HG03520 (cell line): Measurements from ENCODE around the gene MROH2A.

ENCODE experiments used
- ATAC-seq: cut with Tn5 transposase; IDR thresholded peaks from one replicate; pipeline ENCODE4 v1.9.1; 2021; ENCODE audit warnings: mild to moderate bottlenecking, moderate library complexity; ENCODE audit not compliant: unreplicated experiment

Gene MROH2A

DNA sequence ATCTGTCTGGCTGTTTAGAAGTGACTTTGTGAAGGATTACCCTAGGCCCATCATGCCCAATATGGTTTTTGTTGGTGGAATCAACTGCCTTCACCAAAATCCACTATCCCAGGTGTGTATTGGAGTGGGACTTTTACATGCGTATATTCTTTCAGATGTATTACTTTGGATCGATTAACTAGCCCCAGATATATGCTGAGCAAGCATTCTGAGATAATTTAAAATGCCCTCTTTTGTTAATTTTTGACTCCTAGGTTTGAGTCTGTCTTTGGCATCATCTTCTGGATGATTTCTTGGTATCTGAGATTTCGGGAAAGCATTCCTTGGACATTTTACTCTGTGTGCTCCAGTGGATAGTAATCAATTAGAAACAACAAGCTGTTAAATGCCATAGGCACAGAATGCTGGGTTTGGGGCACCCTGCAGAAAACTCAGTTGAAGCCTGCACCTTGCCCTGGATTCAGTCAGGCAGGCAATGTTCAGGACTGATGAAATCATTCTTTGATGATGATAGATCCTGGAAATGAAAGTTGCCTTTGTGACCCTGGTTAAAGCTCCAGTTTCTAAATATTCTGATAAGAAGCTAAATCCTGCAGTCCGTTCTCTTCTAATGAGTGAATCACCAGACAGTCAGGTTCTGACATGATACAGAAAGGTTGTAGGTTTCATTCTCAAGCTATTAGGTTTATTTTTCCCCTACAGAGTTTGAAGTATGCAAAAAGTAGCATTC is 16.9 kb upstream of the MROH2A start:
- no peak for ATAC-seq

DNA sequence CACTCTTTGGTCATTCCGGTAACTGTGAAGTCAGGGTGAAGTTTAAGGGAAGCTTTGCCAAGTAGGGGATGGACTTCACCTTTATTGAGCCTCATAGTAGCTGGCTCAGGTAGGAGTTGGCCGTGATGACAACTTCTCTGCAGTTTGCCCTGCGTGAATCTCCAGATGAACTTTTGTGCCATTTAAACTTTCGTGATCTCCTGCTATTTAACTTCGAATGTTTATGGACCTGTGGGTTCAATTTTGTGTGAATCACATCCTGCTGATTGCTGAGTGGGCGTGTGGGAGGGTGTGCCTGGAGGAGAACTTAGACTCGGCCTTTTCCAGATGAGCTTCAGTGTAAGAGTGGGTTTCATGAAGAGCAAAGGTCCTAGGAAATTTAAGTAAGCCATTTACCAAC is 13.9 kb upstream of the MROH2A start:
- no peak for ATAC-seq

- ATAC-seq = no peak
Observed at GRCh38 chr2:233764761-233765160, 13.4 kb upstream of the MROH2A start.

DNA sequence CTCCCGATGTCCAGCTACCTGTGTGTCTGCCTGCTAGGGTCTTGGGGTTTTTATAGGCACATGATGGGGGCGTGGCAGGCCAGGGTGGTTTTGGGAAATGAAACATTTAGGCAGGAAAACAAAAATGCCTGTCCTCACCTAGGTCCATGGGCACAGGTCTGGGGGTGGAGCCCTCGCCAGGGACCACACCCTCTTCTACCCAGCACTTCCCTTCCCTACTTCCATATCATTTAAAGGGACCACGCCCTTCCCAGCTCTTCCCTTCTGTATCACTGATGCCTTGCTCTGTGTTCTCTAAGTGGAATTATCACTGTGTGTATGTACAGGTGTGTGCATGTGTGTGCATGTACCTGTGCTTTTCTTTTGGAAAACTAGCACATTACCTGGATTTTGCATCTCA is 11.7 kb upstream of the MROH2A start:
- no peak for ATAC-seq

DNA sequence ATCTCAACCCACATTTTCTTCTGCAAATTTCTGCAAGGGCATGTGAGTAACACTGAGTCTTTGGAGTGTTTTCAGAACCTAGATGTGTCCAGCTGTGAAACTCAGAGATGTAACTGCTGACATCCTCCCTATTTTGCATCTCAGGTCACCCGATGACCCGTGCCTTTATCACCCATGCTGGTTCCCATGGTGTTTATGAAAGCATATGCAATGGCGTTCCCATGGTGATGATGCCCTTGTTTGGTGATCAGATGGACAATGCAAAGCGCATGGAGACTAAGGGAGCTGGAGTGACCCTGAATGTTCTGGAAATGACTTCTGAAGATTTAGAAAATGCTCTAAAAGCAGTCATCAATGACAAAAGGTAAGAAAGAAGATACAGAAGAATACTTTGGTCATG is 10.1 kb upstream of the MROH2A start:
- no peak for ATAC-seq

GRCh38 chr2:233769260-233769659 is 8.9 kb upstream of the MROH2A start:
- no peak for ATAC-seq

DNA sequence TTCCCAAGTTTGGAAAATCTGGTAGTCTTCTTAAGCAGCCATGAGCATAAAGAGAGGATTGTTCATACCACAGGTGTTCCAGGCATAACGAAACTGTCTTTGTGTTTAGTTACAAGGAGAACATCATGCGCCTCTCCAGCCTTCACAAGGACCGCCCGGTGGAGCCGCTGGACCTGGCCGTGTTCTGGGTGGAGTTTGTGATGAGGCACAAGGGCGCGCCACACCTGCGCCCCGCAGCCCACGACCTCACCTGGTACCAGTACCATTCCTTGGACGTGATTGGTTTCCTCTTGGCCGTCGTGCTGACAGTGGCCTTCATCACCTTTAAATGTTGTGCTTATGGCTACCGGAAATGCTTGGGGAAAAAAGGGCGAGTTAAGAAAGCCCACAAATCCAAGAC is 6.0 kb upstream of the MROH2A start:
- ATAC-seq = no peak

DNA sequence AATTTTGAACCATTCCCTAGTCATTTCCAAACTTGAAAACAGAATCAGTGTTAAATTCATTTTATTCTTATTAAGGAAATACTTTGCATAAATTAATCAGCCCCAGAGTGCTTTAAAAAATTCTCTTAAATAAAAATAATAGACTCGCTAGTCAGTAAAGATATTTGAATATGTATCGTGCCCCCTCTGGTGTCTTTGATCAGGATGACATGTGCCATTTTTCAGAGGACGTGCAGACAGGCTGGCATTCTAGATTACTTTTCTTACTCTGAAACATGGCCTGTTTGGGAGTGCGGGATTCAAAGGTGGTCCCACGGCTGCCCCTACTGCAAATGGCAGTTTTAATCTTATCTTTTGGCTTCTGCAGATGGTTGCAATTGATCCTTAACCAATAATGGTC is 5.5 kb upstream of the MROH2A start:
- no peak for ATAC-seq

DNA sequence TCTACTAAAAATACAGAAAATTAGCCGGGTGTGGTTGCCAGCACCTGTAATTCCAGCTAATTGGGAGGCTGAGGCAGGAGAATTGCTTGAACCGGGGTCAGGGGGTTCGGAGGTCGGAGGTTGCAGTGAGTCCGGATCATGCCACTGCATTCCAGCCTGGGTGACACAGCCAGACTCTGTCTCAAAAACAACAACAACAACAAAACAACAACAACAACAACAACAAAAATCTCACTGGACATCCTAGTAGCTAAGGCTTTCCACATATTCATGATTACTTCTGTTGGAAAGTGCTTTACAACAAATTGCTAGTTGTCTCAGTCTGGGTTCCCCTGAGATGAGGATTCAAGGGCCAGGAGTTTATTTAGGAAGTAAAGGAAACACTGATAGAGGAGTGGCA is 4.3 kb upstream of the MROH2A start:
- ATAC-seq = no peak

GRCh38 chr2:233775414-233775813 is 2.7 kb upstream of the MROH2A start:
- no peak for ATAC-seq

- no peak for ATAC-seq
Observed at GRCh38 chr2:233779722-233780121, 1.6 kb downstream of the MROH2A start.

DNA sequence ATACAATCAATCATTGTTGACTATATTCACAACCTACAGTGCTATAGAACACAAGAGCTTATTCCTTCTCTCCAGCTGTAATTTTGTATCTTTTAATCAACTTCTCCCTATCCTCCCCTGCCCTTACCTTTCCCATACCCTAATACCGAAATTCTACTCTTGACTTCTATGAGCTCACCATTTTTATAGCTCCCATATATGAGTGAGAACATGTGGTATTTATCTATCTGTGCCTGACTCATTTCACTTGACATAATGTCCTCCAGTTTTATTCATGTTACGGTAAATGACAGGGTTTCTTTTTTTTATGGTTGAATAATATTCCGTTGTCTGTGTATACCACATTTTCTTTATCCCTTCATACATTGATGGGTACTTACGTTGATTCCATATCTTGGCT is 2.6 kb downstream of the MROH2A start:
- no peak for ATAC-seq

GRCh38 chr2:233789554-233789953 is 11.4 kb downstream of the MROH2A start:
- ATAC-seq = no peak

DNA sequence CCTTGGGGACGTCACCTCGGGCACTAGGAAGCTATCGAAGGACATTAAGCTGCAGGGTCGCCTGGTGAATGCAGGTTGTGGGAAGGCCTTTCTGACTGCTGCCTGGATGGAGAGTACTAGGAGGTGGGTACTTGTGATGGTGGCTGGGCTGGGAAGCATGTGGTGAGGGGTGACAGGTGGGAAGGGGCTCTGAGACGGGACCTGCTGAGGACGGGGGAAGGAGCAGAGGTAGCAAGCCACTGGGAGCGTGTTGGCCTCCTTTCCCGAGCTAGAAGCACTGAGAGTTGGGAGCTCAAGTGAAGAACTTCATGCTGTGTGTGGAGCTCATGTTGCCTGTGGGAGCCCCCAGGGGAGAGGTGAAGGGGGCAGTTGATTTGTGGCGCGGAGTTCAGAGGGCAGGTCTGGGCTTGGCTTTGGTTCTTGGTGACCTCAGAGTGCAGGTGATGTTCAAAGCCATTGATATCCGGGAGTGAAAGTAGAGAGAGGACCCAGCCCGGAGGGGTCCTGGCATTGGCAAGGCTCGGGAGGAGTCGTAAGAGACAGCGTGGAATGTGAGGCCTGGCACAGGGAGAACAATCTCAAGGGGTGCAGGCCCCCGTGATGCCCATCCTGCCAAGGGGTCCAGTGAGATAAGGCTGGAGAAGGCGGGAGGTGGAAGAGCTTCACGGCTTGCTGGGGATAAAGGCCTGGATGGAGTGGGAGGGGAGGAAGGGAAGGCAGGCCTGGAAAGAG is 13.2 kb downstream of the MROH2A start:
- ATAC-seq = no peak

GRCh38 chr2:233791883-233792329 is 13.8 kb downstream of the MROH2A start:
- no peak for ATAC-seq

GRCh38 chr2:233792720-233793119 is 14.6 kb downstream of the MROH2A start:
- no peak for ATAC-seq

- no peak for ATAC-seq
Observed at GRCh38 chr2:233793465-233794127, 15.5 kb downstream of the MROH2A start.

DNA sequence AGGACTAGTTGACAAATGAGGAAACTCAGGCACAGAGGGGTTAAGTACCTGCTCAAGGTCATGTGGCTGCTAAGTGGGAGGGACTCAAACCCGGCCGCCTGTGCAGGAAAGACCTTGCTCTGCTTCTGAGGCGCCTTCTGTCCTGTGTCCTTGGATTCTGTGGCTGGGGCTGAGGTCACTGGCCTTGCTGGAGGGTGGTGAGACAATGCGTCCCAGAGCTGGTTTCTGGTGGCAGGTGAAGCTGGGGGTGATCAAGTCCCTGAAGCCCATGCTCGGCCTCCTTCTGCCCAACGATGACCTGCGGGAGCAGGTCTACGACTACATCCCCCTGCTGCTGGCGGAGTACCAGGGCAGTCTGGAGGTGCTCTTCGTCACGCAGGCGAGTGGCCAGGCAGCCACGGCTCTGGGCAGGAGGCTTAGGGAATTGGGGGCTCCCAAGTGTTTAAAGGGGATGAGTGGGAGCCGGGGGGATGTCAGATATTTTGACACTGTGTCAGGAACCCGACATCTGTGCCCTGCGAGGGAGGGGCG is 16.1 kb downstream of the MROH2A start:
- no peak for ATAC-seq

DNA sequence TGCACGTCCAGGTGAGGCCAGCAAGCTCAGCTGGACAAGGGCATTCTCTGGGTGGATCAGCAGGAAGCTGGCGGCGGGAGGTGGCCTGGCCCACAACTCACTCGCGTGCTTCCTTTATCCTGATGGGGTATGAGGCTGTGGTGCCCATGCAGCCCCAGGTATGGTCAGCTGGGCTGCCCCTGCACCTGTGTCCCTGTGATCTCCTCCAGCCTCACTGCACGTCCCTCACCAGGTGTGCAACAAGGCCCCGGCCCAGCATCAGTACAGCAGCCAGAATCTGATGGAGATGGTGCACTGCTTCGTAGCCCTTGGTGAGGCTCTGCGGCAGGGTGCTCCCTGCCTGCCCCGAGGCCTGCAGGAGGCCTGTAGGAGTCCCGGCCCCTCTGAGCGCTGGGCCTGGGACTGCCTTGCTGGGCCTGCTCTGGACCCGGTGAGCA is 17.6 kb downstream of the MROH2A start:
- ATAC-seq = no peak

- ATAC-seq = no peak
Observed at GRCh38 chr2:233796254-233796653, 18.1 kb downstream of the MROH2A start.

GRCh38 chr2:233798335-233799086 is 20.4 kb downstream of the MROH2A start:
- no peak for ATAC-seq
